Measurements from ENCODE around the gene LDLRAD2.

Gene LDLRAD2

DNA sequence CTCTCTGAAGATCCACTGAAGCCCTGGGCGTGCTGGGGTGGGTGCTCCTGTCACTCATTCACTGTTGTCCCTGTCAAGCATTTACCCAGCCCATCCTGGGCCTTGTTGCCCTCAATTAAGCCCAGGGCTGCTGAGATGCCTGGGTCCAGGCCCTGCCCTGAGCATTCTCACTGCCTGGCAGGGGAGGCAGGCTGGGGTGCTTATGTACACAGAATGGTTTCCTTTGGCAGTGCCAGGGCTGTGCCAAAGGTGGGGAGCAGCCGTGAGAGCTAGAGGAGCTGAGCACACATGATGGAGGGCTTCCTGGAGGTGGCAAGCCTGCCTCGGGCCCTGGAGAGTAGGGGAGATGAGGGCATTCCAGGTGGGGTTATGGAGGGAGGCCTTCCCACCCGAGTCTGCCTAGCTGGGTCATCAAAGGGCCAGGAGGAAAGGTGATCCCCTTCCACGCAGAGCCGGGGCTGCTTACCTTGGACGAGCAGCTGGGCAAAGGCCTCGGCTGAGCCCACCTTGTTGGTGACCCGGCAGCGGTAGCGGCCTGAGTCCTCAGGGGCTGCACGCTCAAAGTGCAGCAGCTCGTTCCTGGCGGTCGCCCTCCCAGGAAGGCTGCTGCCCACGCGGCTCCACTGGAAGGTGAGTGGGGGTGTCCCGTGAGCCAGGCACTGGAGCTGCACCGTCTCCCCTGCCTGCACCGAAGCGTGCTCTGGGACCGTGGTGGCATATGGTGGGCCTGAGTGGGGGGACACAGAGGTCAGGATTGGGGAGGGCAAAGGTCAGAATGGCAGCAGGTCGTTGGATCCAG is 26.5 kb downstream of the LDLRAD2 start:
- H3K4me3 ChIP-seq (ENCODE audit: low read length): no peak overlapping the region
- H3K36me3 ChIP-seq (ENCODE audit: insufficient read depth, low read length): peaks cover 90% of the 10 kb centered on the region
- H3K4me2 ChIP-seq (ENCODE audit: low read length): no peak overlapping the region
- H3K9ac ChIP-seq (ENCODE audit: low read depth, low read length): no peak overlapping the region
- H3K9me3 ChIP-seq (replicated peaks; ENCODE audit: low read length): no peaks in the 10 kb centered on the region
- H3K4me1 ChIP-seq (ENCODE audit: control insufficient read depth, insufficient read depth, low read length): no peaks in the 10 kb centered on the region
- no peaks in the 10 kb centered on the region for H3K27me3 ChIP-seq (ENCODE audit: control insufficient read depth, insufficient read depth, low read length)

- no peaks in the 10 kb centered on the region for H3K9me3 ChIP-seq (replicated peaks; ENCODE audit: low read length)
- H3K9ac ChIP-seq (ENCODE audit: low read depth, low read length): no peak overlapping the region
- H3K4me2 ChIP-seq (ENCODE audit: low read length): no peak overlapping the region
- H3K4me1 ChIP-seq (ENCODE audit: control insufficient read depth, insufficient read depth, low read length): no peaks in the 10 kb centered on the region
- H3K36me3 ChIP-seq (ENCODE audit: insufficient read depth, low read length): peaks cover 89% of the 10 kb centered on the region
- H3K4me3 ChIP-seq (ENCODE audit: low read length): no peak overlapping the region
- H3K27me3 ChIP-seq (ENCODE audit: control insufficient read depth, insufficient read depth, low read length): no peaks in the 10 kb centered on the region
These were observed 27.4 kb downstream of the LDLRAD2 start for GRCh38 chr1:21839337-21840037.

DNA sequence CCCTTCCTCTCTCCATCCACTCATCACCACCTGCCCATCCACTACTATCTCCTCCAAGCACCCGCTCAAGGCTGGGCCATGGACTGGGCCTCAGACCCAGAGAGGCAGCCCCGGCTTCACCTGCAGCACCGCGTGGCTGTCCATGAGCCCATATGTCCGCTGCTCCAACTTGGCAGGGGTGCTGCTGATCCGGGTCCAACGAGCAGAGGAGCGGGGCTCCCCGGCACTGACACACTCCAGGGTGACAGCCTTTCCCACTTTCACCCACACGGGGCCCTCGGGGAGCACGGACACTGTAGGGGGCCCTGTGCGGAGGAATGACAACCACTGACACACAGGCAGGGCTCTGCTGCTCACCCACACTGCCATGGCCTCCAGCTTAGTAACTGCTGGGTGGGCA is 28.9 kb downstream of the LDLRAD2 start:
- H3K4me3 ChIP-seq (ENCODE audit: low read length): no peak overlapping the region
- H3K9me3 ChIP-seq (replicated peaks; ENCODE audit: low read length): no peaks in the 10 kb centered on the region
- H3K36me3 ChIP-seq (ENCODE audit: insufficient read depth, low read length): peaks cover 85% of the 10 kb centered on the region
- H3K4me1 ChIP-seq (ENCODE audit: control insufficient read depth, insufficient read depth, low read length): no peaks in the 10 kb centered on the region
- H3K27me3 ChIP-seq (ENCODE audit: control insufficient read depth, insufficient read depth, low read length): no peaks in the 10 kb centered on the region
- no peak overlapping the region for H3K9ac ChIP-seq (ENCODE audit: low read depth, low read length)
- H3K4me2 ChIP-seq (ENCODE audit: low read length): no peak overlapping the region

DNA sequence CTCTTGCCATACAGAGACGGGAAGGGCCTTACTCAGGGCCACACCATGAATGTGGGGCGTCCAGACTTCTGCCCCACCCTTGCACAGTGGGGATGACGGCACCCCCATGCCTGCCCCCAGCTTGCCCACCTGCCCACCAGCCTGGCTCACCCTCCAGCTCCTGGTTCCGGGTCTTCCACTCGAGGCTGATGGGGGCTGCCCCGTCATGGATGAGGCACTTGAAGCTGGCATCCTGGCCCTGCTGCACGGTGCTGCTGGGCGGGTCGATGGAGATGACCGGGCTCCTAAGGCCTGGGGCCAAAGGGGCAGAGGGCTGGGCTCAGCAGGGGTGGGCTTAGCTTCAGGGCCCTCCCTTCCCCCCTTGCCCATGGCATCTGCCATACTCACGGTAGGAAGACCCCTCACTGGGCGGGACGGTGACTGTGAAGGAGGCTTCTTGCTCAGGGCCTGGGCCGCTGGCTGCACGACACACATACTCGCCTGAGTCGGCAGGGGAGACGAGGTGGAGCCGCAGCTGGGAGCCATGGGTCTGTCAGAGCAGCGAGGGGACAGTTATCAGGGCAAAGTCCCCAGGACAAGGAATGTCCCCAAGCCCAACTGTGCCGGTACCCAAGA is 29.9 kb downstream of the LDLRAD2 start:
- Histone ChIP-seq H3K4me3 (ENCODE audit: low read length) (no peak overlapping the region), H3K4me2 (ENCODE audit: low read length) (no peak overlapping the region), H3K4me1 (ENCODE audit: control insufficient read depth, insufficient read depth, low read length) (no peaks in the 10 kb centered on the region), H3K9me3 (replicated peaks; ENCODE audit: low read length) (no peaks in the 10 kb centered on the region), H3K9ac (ENCODE audit: low read depth, low read length) (no peak overlapping the region), H3K36me3 (ENCODE audit: insufficient read depth, low read length) (peaks cover 85% of the 10 kb centered on the region), H3K27me3 (ENCODE audit: control insufficient read depth, insufficient read depth, low read length) (no peaks in the 10 kb centered on the region)

DNA sequence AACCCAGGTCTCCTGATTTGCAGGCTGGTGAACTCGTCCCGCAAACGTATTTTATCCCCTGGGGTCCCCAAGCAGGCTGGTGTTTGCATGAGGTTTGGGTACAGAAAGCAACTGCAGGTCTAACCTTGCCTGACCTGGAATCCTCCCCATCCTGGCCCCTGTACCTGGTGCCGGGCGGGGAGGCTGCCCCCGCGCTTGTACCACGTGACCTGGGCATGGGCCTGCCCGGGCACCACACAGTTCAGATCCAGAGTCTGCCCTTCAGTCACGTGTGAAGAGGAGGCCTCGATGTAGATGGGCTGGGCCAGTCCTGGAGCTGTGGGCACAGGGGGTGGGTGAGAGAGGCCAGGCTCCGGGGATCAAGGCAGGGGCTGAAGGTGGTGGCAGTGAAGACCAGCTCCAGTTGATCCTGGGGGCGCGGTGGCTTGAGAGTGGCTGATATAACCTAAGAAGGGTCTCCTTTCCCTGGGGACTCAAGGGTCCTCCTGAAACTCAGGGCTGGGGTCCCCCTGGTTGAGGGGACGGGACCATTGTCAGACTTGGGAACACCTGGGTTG is 30.6 kb downstream of the LDLRAD2 start:
- Histone ChIP-seq H3K4me1 (ENCODE audit: control insufficient read depth, insufficient read depth, low read length) (no peaks in the 10 kb centered on the region), H3K9me3 (replicated peaks; ENCODE audit: low read length) (no peaks in the 10 kb centered on the region)

DNA sequence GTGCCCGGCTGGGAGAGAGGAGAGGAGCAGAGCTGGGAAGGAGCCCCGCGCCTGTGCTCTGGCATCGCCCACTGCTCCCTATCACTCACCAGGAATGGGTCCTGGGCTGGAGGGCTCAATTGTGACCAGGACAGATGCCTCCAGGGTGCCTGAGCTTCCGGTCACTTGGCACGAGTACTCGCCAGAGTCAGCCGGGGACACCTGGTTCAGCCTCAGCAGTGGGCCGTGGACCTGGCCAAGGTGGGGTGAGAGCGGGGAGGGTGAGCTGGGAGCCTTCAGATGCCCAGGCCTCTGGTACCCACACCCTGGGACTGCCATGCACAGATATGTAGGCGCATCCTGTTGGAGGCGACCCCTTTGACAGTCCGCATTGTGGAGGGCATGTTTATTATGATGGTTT is 31.1 kb downstream of the LDLRAD2 start:
- no peak overlapping the region for H3K9ac ChIP-seq (ENCODE audit: low read depth, low read length)
- H3K36me3 ChIP-seq (ENCODE audit: insufficient read depth, low read length): peaks cover 87% of the 10 kb centered on the region

More for the DNA sequence above, 30.6 kb downstream of the LDLRAD2 start:
- H3K4me3 ChIP-seq (ENCODE audit: low read length): no peak overlapping the region
- H3K4me2 ChIP-seq (ENCODE audit: low read length): no peak overlapping the region
- H3K9ac ChIP-seq (ENCODE audit: low read depth, low read length): no peak overlapping the region
- no peaks in the 10 kb centered on the region for H3K27me3 ChIP-seq (ENCODE audit: control insufficient read depth, insufficient read depth, low read length)
- peaks cover 87% of the 10 kb centered on the region for H3K36me3 ChIP-seq (ENCODE audit: insufficient read depth, low read length)

DNA sequence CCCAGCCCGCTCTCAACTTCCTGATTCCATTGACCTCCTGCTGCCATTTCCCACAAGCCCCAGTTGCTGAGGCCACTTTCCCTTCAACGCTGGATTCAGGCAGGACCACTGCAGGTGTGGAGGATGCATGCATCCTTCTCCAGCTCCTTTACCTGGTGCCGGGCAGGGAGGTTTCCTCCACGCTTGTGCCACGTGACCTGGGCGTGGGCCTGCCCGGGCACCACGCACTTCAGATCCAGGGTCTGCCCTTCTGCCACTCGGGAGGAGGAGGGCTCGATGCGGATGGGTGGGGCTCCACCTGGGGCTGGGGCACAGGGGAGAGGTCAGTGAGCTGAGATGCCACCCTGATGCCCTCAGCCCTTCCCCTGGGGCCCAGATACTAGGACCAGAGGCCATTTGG is 31.9 kb downstream of the LDLRAD2 start:
- H3K9ac ChIP-seq (ENCODE audit: low read depth, low read length): no peak overlapping the region
- H3K36me3 ChIP-seq (ENCODE audit: insufficient read depth, low read length): peaks cover 87% of the 10 kb centered on the region
- H3K4me3 ChIP-seq (ENCODE audit: low read length): no peak overlapping the region
- H3K4me2 ChIP-seq (ENCODE audit: low read length): no peak overlapping the region
- no peaks in the 10 kb centered on the region for H3K27me3 ChIP-seq (ENCODE audit: control insufficient read depth, insufficient read depth, low read length)
- H3K9me3 ChIP-seq (replicated peaks; ENCODE audit: low read length): no peaks in the 10 kb centered on the region
- H3K4me1 ChIP-seq (ENCODE audit: control insufficient read depth, insufficient read depth, low read length): no peaks in the 10 kb centered on the region

More for the DNA sequence above, 31.1 kb downstream of the LDLRAD2 start:
- Histone ChIP-seq H3K4me3 (ENCODE audit: low read length) (no peak overlapping the region), H3K9me3 (replicated peaks; ENCODE audit: low read length) (no peaks in the 10 kb centered on the region), H3K4me1 (ENCODE audit: control insufficient read depth, insufficient read depth, low read length) (no peaks in the 10 kb centered on the region), H3K27me3 (ENCODE audit: control insufficient read depth, insufficient read depth, low read length) (no peaks in the 10 kb centered on the region), H3K4me2 (ENCODE audit: low read length) (no peak overlapping the region)

GRCh38 chr1:21845646-21846641 is 33.9 kb downstream of the LDLRAD2 start:
- Histone ChIP-seq H3K4me1 (ENCODE audit: control insufficient read depth, insufficient read depth, low read length) (no peaks in the 10 kb centered on the region), H3K4me2 (ENCODE audit: low read length) (no peak overlapping the region), H3K4me3 (ENCODE audit: low read length) (no peak overlapping the region), H3K9me3 (replicated peaks; ENCODE audit: low read length) (no peaks in the 10 kb centered on the region), H3K27me3 (ENCODE audit: control insufficient read depth, insufficient read depth, low read length) (no peaks in the 10 kb centered on the region), H3K36me3 (ENCODE audit: insufficient read depth, low read length) (peaks cover 89% of the 10 kb centered on the region), H3K9ac (ENCODE audit: low read depth, low read length) (no peak overlapping the region)

DNA sequence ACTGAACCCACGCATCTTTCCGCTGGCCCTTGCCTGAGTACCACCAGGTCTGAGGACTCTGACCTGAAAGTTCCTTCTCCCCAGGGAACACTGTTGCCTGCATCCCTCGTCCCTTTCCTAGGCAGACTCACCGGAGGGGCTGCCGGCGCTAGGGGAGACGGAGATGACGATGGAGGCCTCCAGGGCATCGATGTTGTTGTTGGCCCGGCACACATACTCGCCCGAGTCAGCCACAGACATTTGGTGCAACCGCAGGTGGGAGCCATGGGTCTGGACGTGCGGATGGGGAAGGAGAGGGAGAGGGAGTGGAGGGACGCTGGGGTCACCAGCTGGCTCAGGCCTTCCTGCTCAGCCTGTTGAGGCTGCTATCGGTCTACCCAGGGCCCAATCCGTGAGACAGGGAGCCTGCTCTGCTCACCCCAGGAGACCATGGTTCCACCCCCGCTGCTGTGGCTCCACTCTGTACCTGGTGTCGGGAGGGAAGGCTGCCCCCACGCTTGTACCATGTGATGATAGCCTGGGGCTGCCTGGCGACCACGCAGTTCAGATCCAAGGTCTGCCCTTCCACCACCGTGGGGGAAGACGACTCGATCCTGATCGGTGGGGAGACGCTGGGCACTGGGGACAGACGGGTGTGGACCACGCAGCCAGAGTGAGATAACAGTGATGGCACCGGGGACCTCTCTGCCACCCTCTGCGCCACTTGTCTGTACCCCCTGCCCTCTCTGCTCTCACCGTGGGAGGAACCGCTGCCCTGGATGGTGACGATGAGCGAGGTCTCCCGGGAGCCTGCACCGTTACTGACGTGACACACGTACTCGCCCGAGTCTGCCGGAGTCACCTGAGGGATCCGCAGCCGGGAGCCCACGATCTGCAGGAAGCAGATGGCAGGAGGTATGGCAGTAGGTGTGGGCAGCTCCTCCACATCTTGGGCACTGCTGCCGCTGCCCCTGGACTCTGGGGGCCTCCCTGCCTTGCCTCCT is 35.4 kb downstream of the LDLRAD2 start:
- no peak overlapping the region for H3K9ac ChIP-seq (ENCODE audit: low read depth, low read length)

More for the DNA sequence above, 35.4 kb downstream of the LDLRAD2 start:
- Histone ChIP-seq H3K4me3 (ENCODE audit: low read length) (no peak overlapping the region), H3K4me2 (ENCODE audit: low read length) (no peak overlapping the region), H3K36me3 (ENCODE audit: insufficient read depth, low read length) (peaks cover 88% of the 10 kb centered on the region), H3K4me1 (ENCODE audit: control insufficient read depth, insufficient read depth, low read length) (no peaks in the 10 kb centered on the region), H3K9me3 (replicated peaks; ENCODE audit: low read length) (no peaks in the 10 kb centered on the region), H3K27me3 (ENCODE audit: control insufficient read depth, insufficient read depth, low read length) (no peaks in the 10 kb centered on the region)
